ENCODE results near the gene PABPN1.
A peak's percentile ranks its signal among the peaks of the same experiment; 100 is the strongest.

Gene PABPN1

GRCh38 chr14:23327947-23328744, 6.9 kb downstream of the PABPN1 start:
- peak; percentile 57 to 85 for DNase-seq

GRCh38 chr14:23335623-23336022, 14.4 kb downstream of the PABPN1 start:
- DNase-seq = no peak

GRCh38 chr14:23339506-23340268, 18.4 kb downstream of the PABPN1 start:
- no peak for DNase-seq

GRCh38 chr14:23344481-23344880, 23.2 kb downstream of the PABPN1 start:
- no peak for DNase-seq

GRCh38 chr14:23345987-23346692, 24.9 kb downstream of the PABPN1 start:
- no peak for DNase-seq

- no peak for DNase-seq
Observed at GRCh38 chr14:23346693-23347405, 25.6 kb downstream of the PABPN1 start.

- DNase-seq = no peak
Observed at GRCh38 chr14:23347406-23348296, 26.4 kb downstream of the PABPN1 start.

GRCh38 chr14:23348297-23348655, 27.0 kb downstream of the PABPN1 start:
- DNase-seq = no peak

- DNase-seq = no peak
Observed at GRCh38 chr14:23349156-23349845, 28.0 kb downstream of the PABPN1 start.

GRCh38 chr14:23351681-23352505, 30.6 kb downstream of the PABPN1 start:
- DNase-seq = no peak

GRCh38 chr14:23352506-23353432, 31.5 kb downstream of the PABPN1 start, which contains the start of gene SLC22A17:
TSS of gene SLC22A17 (minus strand) at chr14:23352887.
- no peak for DNase-seq

- no peak for DNase-seq
Observed at GRCh38 chr14:23353433-23353780, 32.1 kb downstream of the PABPN1 start.

- no peak for DNase-seq
Observed at GRCh38 chr14:23354990-23355389, 33.7 kb downstream of the PABPN1 start.

- DNase-seq = no peak
Observed at GRCh38 chr14:23355871-23356435, 34.7 kb downstream of the PABPN1 start.

GRCh38 chr14:23356662-23357061, 35.4 kb downstream of the PABPN1 start:
- DNase-seq = no peak

GRCh38 chr14:23357261-23357660, 36.0 kb downstream of the PABPN1 start:
- no peak for DNase-seq

- DNase-seq = no peak
Observed at GRCh38 chr14:23358042-23358441, 36.8 kb downstream of the PABPN1 start.

GRCh38 chr14:23358553-23359166, 37.4 kb downstream of the PABPN1 start:
- DNase-seq = no peak

Data from inflammatory macrophage treated with lipopolysaccharide for 1 hour (primary cell).